Epidermal melanocyte (primary cell): ENCODE data around the gene LRGUK.
A peak's percentile ranks its signal among the peaks of the same experiment; 100 is the strongest.

Experiments used
- DNase-seq: peaks from one replicate; pipeline ENCODE4 v3.0.0; 2011; ENCODE audit warnings: low spot score; ENCODE audit not compliant: insufficient read length

The LRGUK gene

DNA sequence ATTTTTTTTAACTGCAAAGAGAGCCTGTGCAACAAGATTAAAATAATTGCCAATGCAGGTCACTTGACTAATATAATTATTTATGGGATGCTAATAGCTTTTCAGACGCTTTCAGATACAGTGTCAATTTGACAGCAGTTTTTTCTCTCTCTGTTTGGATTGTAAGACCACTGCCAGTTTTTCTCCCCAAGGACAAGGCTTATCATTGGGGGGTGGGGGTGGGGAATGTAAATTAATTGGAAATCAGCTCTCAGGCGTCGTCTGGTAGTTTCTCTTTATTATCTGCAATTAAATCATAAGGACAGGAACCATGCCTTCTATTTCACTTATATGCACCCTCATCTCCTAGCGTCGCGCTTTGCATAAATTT lies 559 bp upstream of the LRGUK start:
- DNase-seq, result no peak

DNA sequence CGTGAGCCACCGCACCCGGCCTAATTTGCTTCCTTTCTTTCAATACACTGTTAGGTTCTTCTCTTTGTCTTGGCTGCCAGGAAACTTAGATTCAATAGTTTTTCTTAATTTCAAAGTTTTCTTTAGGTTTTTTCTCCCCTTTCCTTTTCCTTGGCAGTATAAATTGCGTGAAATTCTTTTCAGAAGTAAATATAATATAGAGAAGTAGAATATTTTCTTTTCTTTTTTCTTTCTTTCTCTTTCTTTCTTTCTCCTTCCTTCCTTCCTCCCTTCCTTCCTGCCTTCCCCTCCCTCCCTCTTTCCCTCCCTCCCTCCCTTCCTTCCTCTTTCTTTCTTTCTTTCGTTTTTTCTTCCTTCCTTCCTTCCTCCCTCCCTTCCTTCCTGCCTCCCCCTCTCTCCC lies 1.7 kb downstream of the LRGUK start:
- no peak for DNase-seq

DNA sequence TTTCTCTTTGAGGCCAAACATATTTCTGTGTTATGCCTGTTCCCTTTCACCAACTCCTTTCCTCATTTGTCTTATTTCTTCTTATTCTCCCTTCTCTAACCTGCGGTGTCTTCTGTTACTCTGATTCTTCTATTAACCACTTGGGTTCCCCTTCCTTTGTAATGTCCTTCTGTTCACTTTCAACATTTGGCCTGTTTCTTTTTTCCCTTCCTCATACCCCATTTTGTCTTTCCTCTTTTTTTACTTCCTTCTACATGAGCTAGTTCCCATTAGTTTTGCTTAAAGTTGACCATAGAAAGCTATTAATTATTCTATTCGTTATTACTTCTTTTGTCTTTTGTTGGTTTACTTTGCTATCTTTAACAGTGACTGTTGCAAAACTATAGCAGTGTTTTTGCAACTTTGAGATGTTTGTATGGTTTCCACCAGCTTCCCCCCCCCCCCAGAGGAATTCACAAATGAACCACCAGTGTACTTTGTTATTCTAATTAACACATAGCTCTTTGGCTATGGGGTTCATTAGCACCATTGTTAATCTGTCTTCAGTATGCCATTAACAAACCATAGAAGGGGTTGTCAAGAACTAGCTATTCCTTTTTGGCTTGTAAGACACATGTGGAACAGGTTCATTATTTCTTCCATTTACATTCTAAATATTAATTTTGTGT lies 2.9 kb downstream of the LRGUK start:
- DNase-seq, result no peak

DNA sequence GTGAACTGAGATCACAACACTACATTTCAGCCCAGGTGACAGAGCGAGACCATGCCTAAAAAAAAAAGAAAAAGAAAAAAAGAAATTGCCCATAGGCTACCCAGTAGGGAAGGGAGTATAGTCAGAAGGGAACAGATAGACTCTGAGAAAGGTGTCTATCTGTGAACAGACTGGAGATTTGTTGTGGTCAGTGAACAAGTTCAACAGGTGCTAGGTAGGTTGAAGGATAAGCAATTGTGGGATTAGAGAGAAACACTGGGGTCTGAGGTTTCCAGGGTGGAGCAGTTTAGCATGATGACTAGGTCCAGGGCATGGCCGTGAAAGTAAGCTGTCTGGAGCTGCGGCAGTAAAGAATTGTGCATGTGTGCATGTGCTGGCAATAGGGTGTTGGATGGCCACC lies 6.9 kb downstream of the LRGUK start:
- no peak for DNase-seq

DNA sequence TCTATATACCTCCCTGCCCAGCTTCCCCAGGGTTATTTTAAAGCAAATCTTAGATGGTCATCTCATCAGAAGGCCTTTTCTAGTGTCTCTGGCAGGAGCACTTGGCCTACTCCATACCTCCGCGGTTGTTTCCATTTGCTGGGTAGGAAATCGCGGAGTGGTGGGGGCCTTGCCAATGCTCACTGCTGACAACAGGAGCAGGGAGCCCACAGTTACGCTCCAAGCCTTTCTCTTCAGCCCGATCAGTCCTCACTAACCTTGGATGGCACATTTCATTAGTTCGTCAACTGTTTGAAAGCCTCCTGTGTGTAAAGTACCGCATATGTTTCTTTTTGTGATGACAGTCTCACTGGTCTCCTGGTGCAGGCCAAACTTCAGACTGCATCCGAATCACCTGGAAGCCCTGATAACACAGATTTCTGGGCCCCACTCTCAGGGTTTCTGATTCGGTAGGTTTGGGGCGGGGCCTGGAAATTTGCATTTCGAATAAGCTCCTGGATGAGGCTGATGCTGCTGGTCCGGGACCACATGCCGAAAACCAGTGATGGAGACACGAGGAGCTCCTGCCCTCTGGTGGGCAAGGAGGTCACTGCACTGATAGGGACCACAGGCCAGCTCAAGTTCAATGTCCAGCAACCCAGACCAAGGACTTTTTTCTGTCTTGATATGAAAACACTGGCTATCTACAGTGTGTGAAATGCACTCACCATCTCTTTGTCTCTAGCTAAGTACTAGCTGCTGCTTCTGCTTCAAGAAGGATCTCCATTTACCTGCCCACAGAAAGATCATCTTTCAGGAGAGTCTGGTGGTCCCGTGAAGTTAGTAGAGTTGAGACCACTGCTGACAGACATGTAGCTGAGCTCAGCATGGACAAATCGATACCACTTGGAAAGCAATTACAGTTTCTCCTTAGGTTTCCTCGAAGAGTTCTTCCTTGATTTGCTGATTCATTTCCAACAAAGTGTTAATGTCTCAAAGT lies 14.0 kb downstream of the LRGUK start:
- DNase-seq, result peak; percentile 77

DNA sequence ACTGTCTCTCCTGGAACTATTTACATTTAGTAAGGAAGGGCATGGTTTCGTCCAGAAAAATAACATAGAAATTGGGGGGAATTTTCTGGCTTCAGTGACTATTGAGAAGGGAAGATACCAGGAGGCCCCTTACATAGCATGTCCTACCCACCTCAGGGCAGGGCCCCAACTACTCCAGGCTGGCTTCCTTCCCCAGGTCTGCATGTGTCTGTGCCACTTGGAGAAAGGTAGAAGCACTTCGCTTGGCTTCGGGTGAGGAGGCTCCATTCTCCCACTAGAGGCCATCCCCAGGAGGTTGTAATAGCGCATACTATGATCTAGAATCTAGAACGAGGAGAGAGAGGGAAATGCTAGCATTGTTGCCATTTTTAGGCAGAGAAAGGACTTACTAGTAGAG lies 14.7 kb downstream of the LRGUK start:
- DNase-seq, result no peak

DNA sequence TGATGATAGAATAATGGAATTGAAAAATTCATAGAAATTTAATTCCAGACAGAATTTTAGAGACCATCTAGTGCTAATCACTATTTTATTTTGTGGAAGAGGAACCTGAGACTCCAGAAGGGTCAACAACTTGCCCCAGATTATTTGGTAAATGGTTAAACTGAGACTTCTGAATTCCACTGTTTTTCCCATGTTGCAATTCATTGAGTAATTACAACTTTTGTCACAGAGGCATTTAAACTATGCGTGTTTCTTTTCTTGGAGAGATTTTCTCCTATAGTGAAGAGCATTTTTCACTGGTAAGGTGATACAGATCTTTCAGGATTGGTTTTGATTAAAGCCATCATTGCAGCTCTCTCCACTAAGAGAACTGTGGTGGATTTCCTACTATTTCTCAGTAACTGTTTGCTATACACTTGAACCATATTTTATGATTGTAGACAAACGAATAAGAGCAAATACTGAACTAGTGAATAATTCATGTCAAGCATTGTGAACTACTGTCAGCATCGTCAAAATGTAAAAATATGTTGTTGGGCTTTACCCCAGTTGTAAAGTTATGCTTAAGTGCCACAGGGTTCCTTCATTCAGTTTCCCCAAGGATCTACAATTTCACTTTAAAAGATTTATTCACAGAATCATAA lies 26.5 kb downstream of the LRGUK start:
- no peak for DNase-seq

DNA sequence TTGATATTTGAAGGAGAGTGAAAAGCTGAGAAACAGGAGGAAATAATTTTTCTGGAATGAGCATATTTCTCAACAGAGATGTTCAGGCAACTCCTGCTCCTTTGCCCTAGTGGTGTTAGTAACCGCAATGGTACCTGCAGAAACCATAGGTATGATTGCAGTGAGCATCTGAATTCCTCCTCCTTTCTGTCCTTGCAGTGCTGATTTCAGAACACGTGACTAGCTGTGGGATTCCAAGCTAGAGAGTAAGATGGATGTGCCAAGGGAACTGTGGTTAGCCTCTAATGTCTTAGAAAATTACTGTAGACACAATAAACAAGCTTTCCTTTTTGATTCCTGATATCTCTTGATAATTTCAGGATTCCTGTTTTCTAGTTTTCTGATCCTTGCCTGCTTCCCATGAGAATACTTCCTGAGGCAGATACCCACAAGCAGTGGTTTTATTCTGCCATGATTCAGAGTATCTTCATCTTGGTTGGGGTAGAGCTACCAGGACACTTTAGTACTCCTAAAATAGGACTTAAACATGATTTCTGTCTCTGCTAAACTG lies 27.5 kb downstream of the LRGUK start:
- no peak for DNase-seq

DNA sequence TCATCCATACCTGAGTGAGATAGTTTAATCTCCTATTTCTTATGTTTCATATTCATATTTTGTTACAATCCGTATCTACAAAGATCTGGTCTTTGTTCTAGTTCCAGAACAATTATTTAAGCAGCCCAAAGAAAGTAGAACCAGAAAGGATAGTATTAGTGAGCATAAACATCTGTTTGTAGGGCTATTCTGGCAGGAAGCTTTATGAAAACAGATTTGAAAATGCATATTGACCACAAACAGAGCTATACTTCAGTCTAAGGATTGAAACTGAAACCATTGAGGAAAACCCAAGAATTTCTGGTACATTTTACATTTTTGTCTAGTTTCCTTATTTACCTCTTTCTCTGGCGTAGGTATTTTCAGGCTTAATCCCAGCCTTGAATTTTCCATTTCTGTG lies 28.1 kb downstream of the LRGUK start:
- DNase-seq, result no peak

DNA sequence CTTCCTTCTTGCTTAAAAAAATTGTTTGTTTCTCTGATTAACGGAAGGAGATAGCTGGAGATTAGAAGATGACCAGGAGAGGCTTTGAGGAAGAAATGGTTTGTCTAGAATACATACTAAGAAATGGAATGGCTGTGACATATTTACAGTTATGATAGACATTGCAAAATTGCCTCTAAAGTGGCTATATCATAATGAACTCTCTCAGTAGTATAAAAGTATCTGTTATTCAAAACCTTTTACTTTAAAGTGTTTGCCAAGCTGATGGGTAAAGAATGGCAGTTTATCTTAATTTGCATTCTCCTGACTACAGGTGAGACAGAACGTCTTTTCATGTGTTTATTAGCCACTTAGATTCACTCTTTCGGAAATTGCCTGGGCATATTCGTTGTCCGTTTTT lies 28.7 kb downstream of the LRGUK start:
- no peak for DNase-seq

DNA sequence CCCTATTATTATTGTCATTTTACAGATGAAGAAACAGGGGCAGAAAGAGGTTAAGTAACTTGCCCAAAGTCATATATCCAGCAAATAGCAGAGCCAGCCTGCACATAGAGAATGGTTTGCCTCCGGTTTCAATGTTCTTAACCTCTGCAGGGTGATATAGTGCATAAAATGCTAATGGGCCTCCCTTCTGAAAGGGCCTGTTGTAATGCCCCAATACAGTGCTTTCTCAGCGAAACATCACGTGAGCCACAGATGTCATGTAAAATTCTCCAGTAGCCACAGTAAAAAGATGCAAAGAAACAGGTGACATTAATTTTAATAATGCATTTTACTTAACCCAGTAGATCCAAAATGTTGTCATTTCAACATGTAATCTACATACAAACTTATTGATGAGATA lies 38.1 kb downstream of the LRGUK start:
- DNase-seq, result no peak

DNA sequence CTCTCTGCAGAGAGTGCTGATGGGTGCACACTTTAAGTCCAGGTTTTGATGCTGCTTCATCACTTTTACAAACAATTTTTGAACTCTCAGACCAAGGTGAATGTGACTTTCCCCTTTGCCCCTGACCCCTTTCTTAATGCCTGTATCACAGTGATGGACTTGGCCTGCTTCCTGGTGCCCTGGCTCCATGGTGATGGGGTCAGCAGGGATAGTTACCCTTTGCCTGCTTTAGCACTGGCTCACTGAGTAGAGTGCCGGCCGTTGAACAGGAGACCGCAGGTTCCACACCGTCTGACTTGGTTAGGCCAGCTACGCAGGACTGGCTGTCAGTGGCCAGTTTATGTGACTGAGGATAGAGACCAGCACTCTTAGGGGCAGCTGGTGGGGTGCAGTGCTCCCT lies 40.1 kb downstream of the LRGUK start:
- DNase-seq, result no peak

DNA sequence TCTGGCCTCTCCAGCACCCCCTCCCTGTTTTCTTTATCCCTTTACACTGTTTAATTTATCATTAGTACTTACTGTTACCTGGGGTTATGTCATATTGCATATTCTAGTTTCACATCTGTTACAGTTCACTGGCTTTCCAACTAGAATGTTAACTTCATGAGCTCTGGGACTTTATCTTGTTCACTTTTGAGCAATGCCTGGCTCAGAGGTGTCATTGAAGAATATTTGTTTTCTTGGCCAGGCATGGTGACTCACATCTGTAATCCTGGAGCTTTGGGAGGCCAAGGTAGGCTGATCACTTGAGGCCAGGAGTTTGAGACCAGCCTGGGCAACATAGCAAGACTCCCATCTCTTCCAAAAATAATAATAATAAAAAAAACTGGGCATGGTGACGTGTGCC lies 40.7 kb downstream of the LRGUK start:
- DNase-seq, result no peak

DNA sequence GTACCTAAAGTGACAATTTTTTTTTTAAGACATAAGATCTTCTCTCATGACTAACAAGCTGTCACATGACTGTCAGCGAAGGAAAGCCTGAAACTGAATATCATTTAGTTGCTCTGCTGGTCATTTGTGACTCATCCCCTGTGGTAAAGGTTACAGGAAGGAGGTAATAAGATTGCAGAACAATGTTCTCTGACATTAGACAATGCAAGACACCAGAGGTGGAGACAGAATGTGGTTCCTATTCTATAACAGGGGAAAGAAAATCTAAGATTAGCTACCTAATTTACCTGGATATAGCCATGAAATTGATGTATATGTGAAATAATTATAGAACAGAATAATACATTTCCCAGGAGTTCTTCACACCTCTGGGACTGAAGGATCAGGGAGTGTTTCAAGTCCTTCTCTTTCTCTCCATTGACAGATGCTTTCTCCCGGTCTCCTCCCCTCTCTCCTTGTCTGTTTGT lies 47.7 kb downstream of the LRGUK start:
- DNase-seq, result peak; percentile 46

DNA sequence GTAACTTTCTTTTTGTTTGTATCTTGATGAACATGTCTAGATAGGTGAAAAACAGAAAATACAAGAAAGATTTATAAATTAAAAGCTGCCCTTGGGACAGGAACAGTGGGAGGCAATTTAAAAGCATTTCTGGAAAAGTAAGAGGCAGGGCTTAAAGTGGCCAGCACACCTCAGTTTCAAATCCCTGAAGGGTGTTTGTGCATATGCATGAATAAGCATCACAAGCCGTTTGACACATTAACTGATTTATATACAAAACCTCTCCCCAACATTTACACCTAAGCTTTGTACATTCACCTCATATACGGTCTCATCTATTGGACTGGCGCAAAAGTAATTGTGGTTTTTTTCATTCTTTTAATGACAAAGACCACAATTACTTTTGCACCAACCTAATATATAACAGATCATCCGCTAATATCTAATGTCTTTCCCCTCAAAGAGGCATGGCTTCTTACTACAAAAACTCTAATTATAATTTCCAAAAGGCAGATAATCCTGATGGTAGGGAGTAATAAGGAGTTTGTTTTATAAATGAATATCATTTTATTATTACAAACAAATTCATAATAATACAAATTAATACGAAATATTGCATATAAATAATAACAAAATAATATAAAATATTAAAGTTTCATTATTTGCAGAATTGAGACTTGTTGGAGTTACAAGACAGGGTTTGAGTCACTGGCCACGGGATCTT lies 48.3 kb downstream of the LRGUK start:
- no peak for DNase-seq

DNA sequence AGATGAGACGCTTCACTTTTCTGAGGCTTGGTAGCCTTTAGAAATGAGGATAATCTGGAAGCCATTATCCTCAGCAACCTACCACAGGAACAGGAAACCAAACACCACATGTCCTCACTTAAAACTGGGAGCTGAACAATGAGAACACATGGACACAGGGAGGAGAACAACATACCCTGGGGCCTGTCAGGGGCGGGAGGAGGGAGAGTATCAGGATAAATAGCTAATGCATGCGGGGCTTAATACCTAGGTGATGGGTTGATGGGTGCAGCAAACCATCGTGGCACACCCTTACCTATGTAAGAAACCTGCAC lies 48.9 kb downstream of the LRGUK start:
- no peak for DNase-seq

DNA sequence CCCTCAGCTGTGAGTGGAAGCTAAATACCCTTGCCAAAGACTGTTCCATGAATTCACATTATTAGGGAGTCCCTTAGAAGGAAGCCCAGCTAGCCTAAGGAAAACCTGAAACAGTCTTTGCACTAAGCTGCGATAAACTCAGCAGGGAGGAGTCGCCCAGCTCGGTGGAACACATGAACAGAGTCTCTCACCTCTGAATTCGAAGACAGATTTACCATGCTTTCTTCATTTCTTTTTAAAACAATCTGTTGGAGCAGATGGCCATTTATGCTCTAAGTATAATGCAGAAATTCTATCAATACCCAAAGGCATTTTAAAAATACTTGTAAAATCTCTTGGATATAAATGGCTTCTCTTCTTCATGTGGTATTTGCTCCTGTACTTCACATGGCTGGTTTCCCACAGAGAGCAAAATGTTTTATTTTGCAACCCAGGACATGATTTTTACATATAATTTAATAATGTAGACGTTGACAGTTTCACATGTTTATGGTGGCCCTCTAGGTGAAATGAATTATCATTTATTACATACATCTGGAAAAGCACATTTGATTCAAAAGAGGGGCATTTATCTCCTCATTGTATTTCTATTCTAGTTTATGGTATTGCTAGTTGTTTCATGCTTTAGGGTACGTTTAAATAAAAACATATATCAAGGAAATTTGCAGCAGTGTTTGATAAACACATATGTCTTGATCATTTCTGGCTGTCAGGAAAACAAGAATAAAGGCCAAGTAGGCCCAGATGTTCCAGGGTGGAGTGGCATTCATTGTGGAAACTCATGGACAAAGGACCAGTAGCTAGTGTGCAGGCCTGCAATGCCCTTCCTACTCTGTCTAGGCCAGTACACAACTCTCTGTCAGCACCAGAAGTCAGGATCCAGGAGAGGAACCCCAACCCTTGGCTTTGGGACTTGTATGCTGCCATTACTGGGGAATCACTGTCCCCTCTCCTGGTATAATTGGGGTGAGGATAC lies 52.2 kb downstream of the LRGUK start:
- no peak for DNase-seq

DNA sequence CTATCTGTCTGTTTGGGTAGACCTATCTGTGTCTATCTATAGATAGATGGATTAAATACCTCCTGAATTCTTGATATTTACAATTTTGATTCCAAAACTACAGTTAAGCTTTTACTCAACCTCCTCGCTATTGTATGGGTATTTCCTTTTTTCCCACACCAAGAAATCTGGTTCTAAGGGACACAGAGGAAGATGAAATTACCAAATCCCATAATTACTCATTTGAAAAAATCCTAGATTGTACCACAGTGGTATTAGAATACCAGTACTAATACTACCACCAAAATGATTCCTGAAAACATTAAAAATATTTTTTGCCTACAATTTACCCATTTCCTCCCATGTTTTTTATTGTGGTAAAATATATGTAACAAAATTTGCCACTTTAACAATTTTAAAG lies 53.2 kb downstream of the LRGUK start:
- DNase-seq, result no peak

DNA sequence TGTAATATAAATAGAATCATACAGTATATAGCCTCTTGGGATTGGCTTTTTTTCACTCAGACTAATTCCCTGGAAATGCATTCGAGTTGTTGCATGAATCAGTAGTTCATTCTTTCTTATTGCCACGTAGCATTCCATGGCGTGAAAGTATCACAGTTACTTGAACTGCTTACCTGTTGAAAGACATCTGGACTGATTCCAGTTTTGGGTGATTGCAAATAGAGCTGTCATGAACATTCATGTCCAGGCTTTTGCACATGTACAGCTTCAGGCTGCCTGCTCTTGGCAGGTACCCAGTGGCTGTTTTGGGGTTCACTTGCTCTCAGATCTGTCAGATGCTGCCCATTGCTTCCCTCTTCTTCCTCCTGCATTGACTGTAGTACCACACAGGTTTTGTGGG lies 54.9 kb downstream of the LRGUK start:
- no peak for DNase-seq

DNA sequence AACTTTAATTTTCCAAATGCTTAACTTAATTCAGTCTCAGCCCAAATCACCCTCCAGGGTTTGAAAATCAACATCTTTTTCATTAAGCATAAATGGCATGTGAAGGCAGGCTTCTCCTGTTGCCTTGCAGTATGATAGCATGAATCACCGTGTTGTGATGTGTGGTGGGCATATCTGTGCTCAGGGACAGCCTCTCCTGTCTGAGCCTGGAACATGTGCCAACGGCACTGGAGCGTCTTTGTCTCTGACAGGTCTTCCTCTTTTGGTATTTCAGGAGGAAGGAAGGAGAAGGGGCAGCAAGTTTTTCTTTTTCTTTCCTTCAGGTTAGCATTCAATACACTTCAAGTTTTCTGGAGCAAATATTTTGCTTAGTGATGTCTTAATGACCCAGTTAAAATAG lies 57.6 kb downstream of the LRGUK start:
- DNase-seq, result no peak
